Measurements from ENCODE around the gene CDK9. TPM values are rescaled to one million over a fixed set of nuclear protein-coding genes. Genes with fewer than 3 reads are reported as not detected.

The CDK9 gene
- total RNA-seq, 1 experiment from 2014 or later = 68.0 TPM

- intact Hi-C loops (cut with micrococcal nuclease; ENCODE audit: unreplicated experiment) = no loop called here
- peaks cover 46% of the 10 kb centered on the region for H3K36me3 ChIP-seq (ENCODE audit: insufficient read depth, low read length, poor library complexity, severe bottlenecking)
- H3K4me3 ChIP-seq (ENCODE audit: low read depth, low read length, poor library complexity, severe bottlenecking) = no peak overlapping the region
- no peak overlapping the region for H3K27ac ChIP-seq (ENCODE audit: low read depth, low read length, poor library complexity, severe bottlenecking)
- H3K9me3 ChIP-seq (ENCODE audit: low read depth, low read length, poor library complexity, severe bottlenecking) = no peaks in the 10 kb centered on the region
- H3K27me3 ChIP-seq (replicated peaks; ENCODE audit: insufficient read depth, low read depth, low read length, poor library complexity) = no peaks in the 10 kb centered on the region
- BruUV-seq (replicated peaks) = no TSS peak
- ChIA-PET CTCF (no interaction called here), POLR2A (ENCODE audit: low non-redundant PET) (no interaction called here)
- no peak for DNase-seq (ENCODE audit: low spot score)
- H3K4me1 ChIP-seq (ENCODE audit: insufficient read depth, low read length, poor library complexity, severe bottlenecking) = no peaks in the 10 kb centered on the region
- TF ChIP-seq EZH2 (IDR thresholded peaks at IDR 0.05; ENCODE audit: borderline replicate concordance, low read depth, low read length, poor library complexity, severe bottlenecking) (no peak), CTCF (conservative IDR thresholded peaks at IDR 0.05; ENCODE audit: low read depth, low read length) (no peak)
Observed at GRCh38 chr9:127813686-127814226, 27.9 kb downstream of the CDK9 start.

GRCh38 chr9:127814619-127815511 lies 29.0 kb downstream of the CDK9 start:
- no peak for DNase-seq (ENCODE audit: low spot score)
- BruUV-seq (replicated peaks) = TSS peak; percentile 90
- POLR2A ChIA-PET (ENCODE audit: low non-redundant PET) = no interaction called here

More at GRCh38 chr9:127814619-127815511, 29.0 kb downstream of the CDK9 start:
- CTCF ChIA-PET = interaction anchor here (0.6 kb wide), 1 partner anchor 14 kb away, joined by 4 read pairs; no protein-coding TSS in a partner anchor
- TF ChIP-seq CTCF (conservative IDR thresholded peaks at IDR 0.05; ENCODE audit: low read depth, low read length) (no peak), EZH2 (IDR thresholded peaks at IDR 0.05; ENCODE audit: borderline replicate concordance, low read depth, low read length, poor library complexity, severe bottlenecking) (no peak)
- no peak overlapping the region for H3K27ac ChIP-seq (ENCODE audit: low read depth, low read length, poor library complexity, severe bottlenecking)
- H3K9me3 ChIP-seq (ENCODE audit: low read depth, low read length, poor library complexity, severe bottlenecking) = no peaks in the 10 kb centered on the region
- H3K36me3 ChIP-seq (ENCODE audit: insufficient read depth, low read length, poor library complexity, severe bottlenecking) = peaks cover 42% of the 10 kb centered on the region
- no peaks in the 10 kb centered on the region for H3K4me1 ChIP-seq (ENCODE audit: insufficient read depth, low read length, poor library complexity, severe bottlenecking)
- intact Hi-C loops (cut with micrococcal nuclease; ENCODE audit: unreplicated experiment) = no loop called here
- no peak overlapping the region for H3K4me3 ChIP-seq (ENCODE audit: low read depth, low read length, poor library complexity, severe bottlenecking)
- no peaks in the 10 kb centered on the region for H3K27me3 ChIP-seq (replicated peaks; ENCODE audit: insufficient read depth, low read depth, low read length, poor library complexity)
